Measurements from ENCODE around the gene BTN1A1.
"Not testable (repeated sequence)": the region's sequence is repeated elsewhere in the genome, so short reads cannot be mapped to it uniquely, and the experiment has no call there.

The BTN1A1 gene

GRCh38 chr6:26457806-26458688 lies 42.1 kb upstream of the BTN1A1 start, which contains the start of gene BTN2A1:
TSS of gene BTN2A1 (plus strand) at chr6:26457955. CDS start at chr6:26458637, 682 bp downstream.
- peak; percentile 90 for DNase-seq (ENCODE audit: low read depth)

GRCh38 chr6:26459023-26459810 lies 40.9 kb upstream of the BTN1A1 start:
- peak overlapping the region; percentile 99 for H3K4me3 ChIP-seq (ENCODE audit: low read depth, low read length)
- no peak for DNase-seq (ENCODE audit: low read depth)
- in situ Hi-C loops (cut with HindIII; ENCODE audit: low sequenced_read_pairs) = no loop called here
- no peak for TF ChIP-seq CTCF (IDR thresholded peaks at IDR 0.05; ENCODE audit: low read depth, low read length, missing control alignments)

More at GRCh38 chr6:26457806-26458688, 42.1 kb upstream of the BTN1A1 start, which contains the start of gene BTN2A1:
- TF ChIP-seq CTCF (IDR thresholded peaks at IDR 0.05; ENCODE audit: low read depth, low read length, missing control alignments) = no peak
- in situ Hi-C loops (cut with HindIII; ENCODE audit: low sequenced_read_pairs) = no loop called here
- peak within 1 kb of the TSS; percentile 99 for H3K4me3 ChIP-seq (ENCODE audit: low read depth, low read length)

GRCh38 chr6:26461353-26461752 lies 38.8 kb upstream of the BTN1A1 start:
- DNase-seq (ENCODE audit: low read depth); in situ Hi-C loops (cut with HindIII; ENCODE audit: low sequenced_read_pairs); H3K4me3 ChIP-seq (ENCODE audit: low read depth, low read length): not testable (repeated sequence)

- no peak overlapping the region for H3K4me3 ChIP-seq (ENCODE audit: low read depth, low read length)
- DNase-seq (ENCODE audit: low read depth) = no peak
- no peak for TF ChIP-seq CTCF (IDR thresholded peaks at IDR 0.05; ENCODE audit: low read depth, low read length, missing control alignments)
- in situ Hi-C loops (cut with HindIII; ENCODE audit: low sequenced_read_pairs) = no loop called here
Measured at GRCh38 chr6:26464014-26464413, 36.1 kb upstream of the BTN1A1 start.

GRCh38 chr6:26464416-26465131 lies 35.5 kb upstream of the BTN1A1 start:
- TF ChIP-seq CTCF (IDR thresholded peaks at IDR 0.05; ENCODE audit: low read depth, low read length, missing control alignments) = no peak
- DNase-seq (ENCODE audit: low read depth) = no peak
- in situ Hi-C loops (cut with HindIII; ENCODE audit: low sequenced_read_pairs) = no loop called here
- H3K4me3 ChIP-seq (ENCODE audit: low read depth, low read length) = no peak overlapping the region

GRCh38 chr6:26465776-26466175 lies 34.3 kb upstream of the BTN1A1 start:
- DNase-seq (ENCODE audit: low read depth) = no peak
- in situ Hi-C loops (cut with HindIII; ENCODE audit: low sequenced_read_pairs) = no loop called here
- no peak for TF ChIP-seq CTCF (IDR thresholded peaks at IDR 0.05; ENCODE audit: low read depth, low read length, missing control alignments)
- H3K4me3 ChIP-seq (ENCODE audit: low read depth, low read length) = no peak overlapping the region

All from astrocyte of the cerebellum (primary cell).